ENCODE data around the gene BMP2K. TPM values are rescaled to one million over a fixed set of nuclear protein-coding genes. Genes with fewer than 3 reads are reported as not detected.
"Not testable (repeated sequence)": the region's sequence is repeated elsewhere in the genome, so short reads cannot be mapped to it uniquely, and the experiment has no call there.

BMP2K gene
- total and polyA plus RNA-seq, 7 experiments from 2014 or later = 3.1 to 25.6 (median 13.6) TPM

GRCh38 chr4:78781924-78782323 is 5.8 kb downstream of the BMP2K start:
- DNase-seq = no peak
- Histone ChIP-seq H3K36me3 (ENCODE audit: control insufficient read depth in 2 of 3, insufficient read depth in 3 of 3, low read length in 3 of 3) (no peaks in the 10 kb centered on the region), H3K4me1 (ENCODE audit: control insufficient read depth in 2 of 2, insufficient read depth in 2 of 2, low read length in 2 of 2) (peaks cover 4 to 14% of the 10 kb centered on the region in 2 donors), H3K9me3 (ENCODE audit: control insufficient read depth in 2 of 3, low read length in 3 of 3) (no peaks in the 10 kb centered on the region), H3K27me3 (ENCODE audit: control insufficient read depth in 2 of 2, insufficient read depth in 2 of 2, low read length in 2 of 2) (no peaks in the 10 kb centered on the region), H3K27ac (ENCODE audit: low read depth, low read length) (no peak overlapping the region), H3K4me3 (ENCODE audit: low read length) (no peak overlapping the region)
- Mint-ChIP-seq H3K36me3 (peaks cover 0 to 9% (median 5%) of the 10 kb centered on the region in 5 donors), H3K4me3 (no peak overlapping the region), H3K4me1 (peaks cover 9 to 25% (median 17%) of the 10 kb centered on the region in 7 donors), H3K9me3 (no peaks in the 10 kb centered on the region), H3K27ac (no peak overlapping the region), H3K27me3 (no peaks in the 10 kb centered on the region)
- POLR2A ChIA-PET = no interaction called here
- intact Hi-C loops (cut with micrococcal nuclease) = no loop called here
- ATAC-seq = no peak
- CTCF ChIA-PET = interaction anchor here (0.5 to 1.3 kb wide), 2 partner anchors 11 to 19 kb away, joined by 3 to 4 read pairs; no protein-coding TSS in a partner anchor

DNA sequence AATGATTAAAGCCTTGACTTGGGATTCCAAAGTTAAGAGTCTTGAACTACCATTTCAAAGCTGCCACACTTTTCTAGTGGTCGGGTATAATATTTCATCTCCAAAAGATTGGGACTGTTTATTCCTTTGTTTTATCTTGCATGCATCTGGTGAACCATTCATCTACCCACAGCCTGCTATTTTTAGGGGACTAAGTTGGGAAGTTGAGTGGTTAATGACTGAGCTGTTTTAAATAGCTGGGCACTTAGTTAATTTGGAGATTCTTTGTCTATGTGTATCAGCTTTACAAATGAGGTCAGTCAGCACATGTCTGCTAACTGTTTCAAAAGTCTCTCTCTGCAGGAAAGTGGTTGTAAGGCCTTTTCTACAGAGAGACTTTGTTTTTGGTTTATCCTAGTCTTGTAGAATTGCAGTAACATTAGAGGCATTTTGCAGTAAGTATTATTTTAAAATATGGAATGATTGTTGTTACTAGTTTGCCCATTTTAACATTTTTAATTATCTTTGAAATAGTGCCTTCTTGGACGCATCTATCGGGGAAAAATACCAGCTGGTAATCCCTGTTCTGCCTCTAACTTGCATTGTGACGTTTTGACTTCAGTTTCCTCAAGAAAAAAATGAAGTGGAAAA is 8.2 kb downstream of the BMP2K start:
- CTCF ChIA-PET = interaction anchor here (0.7 to 1.4 kb wide), 2 partner anchors 48 to 138 kb away, joined by 3 to 4 read pairs; no protein-coding TSS in a partner anchor

DNA sequence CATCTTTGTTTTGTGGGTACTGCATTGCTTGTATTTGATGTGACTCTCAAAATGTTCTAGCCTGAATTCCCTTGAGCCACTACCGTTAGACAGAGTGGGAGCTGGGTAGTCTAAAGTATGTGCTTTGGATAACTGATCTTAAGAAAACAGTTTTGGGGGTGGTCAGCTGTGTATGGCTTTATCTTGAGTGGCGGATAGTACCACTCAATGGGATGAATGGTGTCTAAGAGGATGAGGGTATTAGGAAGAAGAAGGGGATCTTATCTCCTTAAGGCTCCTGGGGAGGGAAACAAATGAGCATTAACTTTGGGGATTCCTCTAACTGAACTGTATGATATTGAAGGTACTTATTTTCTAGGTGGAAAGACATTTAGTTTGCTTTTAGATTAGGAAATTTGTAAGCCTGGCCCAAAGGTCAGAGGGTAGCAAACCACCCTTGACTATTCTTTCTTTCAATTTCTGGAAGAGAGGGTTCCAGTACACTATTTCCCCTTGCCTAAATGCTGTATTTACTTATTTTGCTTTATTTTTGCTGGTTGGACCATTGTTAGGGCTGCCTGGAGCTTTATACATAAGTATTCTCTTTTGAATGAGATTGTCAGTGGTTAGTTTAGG is 11.3 kb downstream of the BMP2K start:
- Mint-ChIP-seq H3K27ac (no peak overlapping the region), H3K4me1 (peaks cover 6 to 45% (median 27%) of the 10 kb centered on the region in 7 donors), H3K9me3 (no peaks in the 10 kb centered on the region), H3K4me3 (no peak overlapping the region), H3K27me3 (no peaks in the 10 kb centered on the region), H3K36me3 (peaks cover 0 to 17% (median 5%) of the 10 kb centered on the region in 5 donors)
- Histone ChIP-seq H3K9me3 (ENCODE audit: control insufficient read depth in 2 of 3, low read length in 3 of 3) (no peaks in the 10 kb centered on the region), H3K4me3 (ENCODE audit: low read length) (no peak overlapping the region), H3K36me3 (ENCODE audit: control insufficient read depth in 2 of 3, insufficient read depth in 3 of 3, low read length in 3 of 3) (no peaks in the 10 kb centered on the region), H3K4me1 (ENCODE audit: control insufficient read depth in 2 of 2, insufficient read depth in 2 of 2, low read length in 2 of 2) (no peaks in the 10 kb centered on the region), H3K27me3 (ENCODE audit: control insufficient read depth in 2 of 2, insufficient read depth in 2 of 2, low read length in 2 of 2) (no peaks in the 10 kb centered on the region), H3K27ac (ENCODE audit: low read depth, low read length) (no peak overlapping the region)
- intact Hi-C loops (cut with micrococcal nuclease) = no loop called here
- ChIA-PET CTCF (no interaction called here), POLR2A (no interaction called here)
- no peak for DNase-seq
- ATAC-seq = no peak

More for the DNA sequence above, 8.2 kb downstream of the BMP2K start:
- no peaks in the 10 kb centered on the region for H3K27me3 ChIP-seq (ENCODE audit: control insufficient read depth in 2 of 2, insufficient read depth in 2 of 2, low read length in 2 of 2)
- Mint-ChIP-seq H3K36me3 (peaks cover 0 to 16% (median 5%) of the 10 kb centered on the region in 5 donors), H3K4me1 (peaks cover 6 to 31% (median 17%) of the 10 kb centered on the region in 7 donors), H3K27ac (no peak overlapping the region), H3K27me3 (no peaks in the 10 kb centered on the region), H3K4me3 (no peak overlapping the region), H3K9me3 (no peaks in the 10 kb centered on the region)
- no peak for ATAC-seq
- H3K36me3 ChIP-seq (ENCODE audit: control insufficient read depth in 2 of 3, insufficient read depth in 3 of 3, low read length in 3 of 3) = no peaks in the 10 kb centered on the region
- no peak overlapping the region for H3K27ac ChIP-seq (ENCODE audit: low read depth, low read length)
- H3K4me1 ChIP-seq (ENCODE audit: control insufficient read depth in 2 of 2, insufficient read depth in 2 of 2, low read length in 2 of 2) = no peaks in the 10 kb centered on the region
- DNase-seq = no peak
- intact Hi-C loops (cut with micrococcal nuclease) = no loop called here
- H3K9me3 ChIP-seq (ENCODE audit: control insufficient read depth in 2 of 3, low read length in 3 of 3) = no peaks in the 10 kb centered on the region
- POLR2A ChIA-PET = no interaction called here
- no peak overlapping the region for H3K4me3 ChIP-seq (ENCODE audit: low read length)

GRCh38 chr4:78788007-78788889 is 12.1 kb downstream of the BMP2K start:
- H3K27ac ChIP-seq (ENCODE audit: low read depth, low read length) = no peak overlapping the region
- POLR2A ChIA-PET = interaction anchor here (0.7 kb wide), 1 partner anchor 39 kb away, joined by 7 read pairs; no protein-coding TSS in a partner anchor
- peaks cover 0 to 17% (median 5%) of the 10 kb centered on the region in 5 donors for H3K36me3 Mint-ChIP-seq
- H3K27ac Mint-ChIP-seq = no peak overlapping the region
- H3K4me1 Mint-ChIP-seq = peaks cover 6 to 45% (median 27%) of the 10 kb centered on the region in 7 donors
- no peak overlapping the region for H3K4me3 Mint-ChIP-seq
- H3K9me3 ChIP-seq (ENCODE audit: control insufficient read depth in 2 of 3, low read length in 3 of 3) = no peaks in the 10 kb centered on the region
- H3K4me1 ChIP-seq (ENCODE audit: control insufficient read depth in 2 of 2, insufficient read depth in 2 of 2, low read length in 2 of 2) = no peaks in the 10 kb centered on the region
- no peaks in the 10 kb centered on the region for H3K27me3 ChIP-seq (ENCODE audit: control insufficient read depth in 2 of 2, insufficient read depth in 2 of 2, low read length in 2 of 2)
- ATAC-seq (no peak), DNase-seq (no peak)
- no peak overlapping the region for H3K4me3 ChIP-seq (ENCODE audit: low read length)
- intact Hi-C loops (cut with micrococcal nuclease) = no loop called here
- CTCF ChIA-PET = interaction anchor here (0.6 kb wide), 1 partner anchor 10 kb away, joined by 4 read pairs; no protein-coding TSS in a partner anchor
- H3K9me3 Mint-ChIP-seq = no peaks in the 10 kb centered on the region
- H3K27me3 Mint-ChIP-seq = no peaks in the 10 kb centered on the region
- H3K36me3 ChIP-seq (ENCODE audit: control insufficient read depth in 2 of 3, insufficient read depth in 3 of 3, low read length in 3 of 3) = no peaks in the 10 kb centered on the region

DNA sequence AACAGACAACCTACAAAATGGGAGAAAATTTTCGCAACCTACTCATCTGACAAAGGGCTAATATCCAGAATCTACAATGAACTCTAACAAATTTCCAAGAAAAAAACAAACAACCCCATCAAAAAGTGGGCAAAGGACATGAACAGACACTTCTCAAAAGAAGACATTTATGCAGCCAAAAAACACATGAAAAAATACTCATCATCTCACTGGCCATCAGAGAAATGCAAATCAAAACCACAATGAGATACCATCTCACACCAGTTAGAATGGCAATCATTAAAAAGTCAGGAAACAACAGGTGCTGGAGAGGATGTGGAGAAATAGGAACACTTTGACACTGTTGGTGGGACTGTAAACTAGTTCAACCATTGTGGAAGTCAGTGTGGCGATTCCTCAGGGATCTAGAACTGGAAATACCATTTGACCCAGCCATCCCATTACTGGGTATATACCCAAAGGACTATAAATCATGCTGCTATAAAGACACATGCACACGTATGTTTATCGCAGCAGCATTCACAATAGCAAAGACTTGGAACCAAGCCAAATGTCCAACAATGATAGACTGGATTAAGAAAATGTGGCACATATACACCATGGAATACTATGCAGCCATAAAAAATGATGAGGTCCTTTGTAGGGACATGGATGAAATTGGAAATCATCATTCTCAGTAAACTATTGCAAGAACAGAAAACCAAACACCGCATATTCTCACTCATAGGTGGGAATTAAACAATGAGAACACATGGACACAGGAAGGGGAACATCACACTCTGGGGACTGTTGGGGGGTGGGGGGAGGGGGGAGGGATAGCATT is 19.7 kb downstream of the BMP2K start:
- Mint-ChIP-seq H3K36me3 (peaks cover 0 to 19% (median 9%) of the 10 kb centered on the region in 5 donors), H3K4me1 (peaks cover 0 to 40% (median 10%) of the 10 kb centered on the region in 7 donors)
- CTCF ChIA-PET; H3K9me3 ChIP-seq (ENCODE audit: control insufficient read depth in 2 of 3, low read length in 3 of 3); H3K4me1 ChIP-seq (ENCODE audit: control insufficient read depth in 2 of 2, insufficient read depth in 2 of 2, low read length in 2 of 2); intact Hi-C loops (cut with micrococcal nuclease); POLR2A ChIA-PET; H3K27ac ChIP-seq (ENCODE audit: low read depth, low read length); H3K27me3 ChIP-seq (ENCODE audit: control insufficient read depth in 2 of 2, insufficient read depth in 2 of 2, low read length in 2 of 2); H3K36me3 ChIP-seq (ENCODE audit: control insufficient read depth in 2 of 3, insufficient read depth in 3 of 3, low read length in 3 of 3); H3K27me3 Mint-ChIP-seq; DNase-seq; H3K4me3 ChIP-seq (ENCODE audit: low read length); ATAC-seq; H3K9me3 Mint-ChIP-seq; H3K4me3 Mint-ChIP-seq; H3K27ac Mint-ChIP-seq: not testable (repeated sequence)

- Mint-ChIP-seq H3K36me3 (peaks cover 0 to 21% (median 9%) of the 10 kb centered on the region in 5 donors), H3K9me3 (peaks cover 0 to 7% (median under 1%) of the 10 kb centered on the region in 11 donors), H3K4me3 (no peak overlapping the region), H3K27ac (peak overlapping the region in 1 of 9 donors; percentile 4), H3K27me3 (no peaks in the 10 kb centered on the region), H3K4me1 (peaks cover 0 to 40% (median 17%) of the 10 kb centered on the region in 7 donors)
- H3K4me1 ChIP-seq (ENCODE audit: control insufficient read depth in 2 of 2, insufficient read depth in 2 of 2, low read length in 2 of 2) = no peaks in the 10 kb centered on the region
- no peaks in the 10 kb centered on the region for H3K36me3 ChIP-seq (ENCODE audit: control insufficient read depth in 2 of 3, insufficient read depth in 3 of 3, low read length in 3 of 3)
- no peak overlapping the region for H3K27ac ChIP-seq (ENCODE audit: low read depth, low read length)
- no peak for DNase-seq
- ATAC-seq = no peak
- H3K4me3 ChIP-seq (ENCODE audit: low read length) = no peak overlapping the region
- H3K27me3 ChIP-seq (ENCODE audit: control insufficient read depth in 2 of 2, insufficient read depth in 2 of 2, low read length in 2 of 2) = no peaks in the 10 kb centered on the region
- H3K9me3 ChIP-seq (ENCODE audit: control insufficient read depth in 2 of 3, low read length in 3 of 3) = no peaks in the 10 kb centered on the region
- CTCF ChIA-PET = no interaction called here
- POLR2A ChIA-PET = no interaction called here
- intact Hi-C loops (cut with micrococcal nuclease) = no loop called here
These were observed 20.4 kb downstream of the BMP2K start for GRCh38 chr4:78796526-78796925.
